Astrocyte (in vitro differentiated cells and primary cell): ENCODE results near the gene TMX4.

ENCODE experiments used
- EZH2 ChIP-seq: IDR thresholded peaks from 2 replicates; pipeline ENCODE4 v1.6.1; 2012; ENCODE audit warnings: mild to moderate bottlenecking, low read length, inconsistent platforms; ENCODE audit not compliant: insufficient read depth
- TF ChIP-seq, protein P1 (sequence below): IDR thresholded peaks from 2 replicates; pipeline ENCODE4 v1.5.1; 2011; ENCODE audit warnings: low read depth, mild to moderate bottlenecking, inconsistent platforms, low read length, moderate library complexity; ENCODE audit not compliant: insufficient read depth

- TF ChIP-seq, protein P1, sequence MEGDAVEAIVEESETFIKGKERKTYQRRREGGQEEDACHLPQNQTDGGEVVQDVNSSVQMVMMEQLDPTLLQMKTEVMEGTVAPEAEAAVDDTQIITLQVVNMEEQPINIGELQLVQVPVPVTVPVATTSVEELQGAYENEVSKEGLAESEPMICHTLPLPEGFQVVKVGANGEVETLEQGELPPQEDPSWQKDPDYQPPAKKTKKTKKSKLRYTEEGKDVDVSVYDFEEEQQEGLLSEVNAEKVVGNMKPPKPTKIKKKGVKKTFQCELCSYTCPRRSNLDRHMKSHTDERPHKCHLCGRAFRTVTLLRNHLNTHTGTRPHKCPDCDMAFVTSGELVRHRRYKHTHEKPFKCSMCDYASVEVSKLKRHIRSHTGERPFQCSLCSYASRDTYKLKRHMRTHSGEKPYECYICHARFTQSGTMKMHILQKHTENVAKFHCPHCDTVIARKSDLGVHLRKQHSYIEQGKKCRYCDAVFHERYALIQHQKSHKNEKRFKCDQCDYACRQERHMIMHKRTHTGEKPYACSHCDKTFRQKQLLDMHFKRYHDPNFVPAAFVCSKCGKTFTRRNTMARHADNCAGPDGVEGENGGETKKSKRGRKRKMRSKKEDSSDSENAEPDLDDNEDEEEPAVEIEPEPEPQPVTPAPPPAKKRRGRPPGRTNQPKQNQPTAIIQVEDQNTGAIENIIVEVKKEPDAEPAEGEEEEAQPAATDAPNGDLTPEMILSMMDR: no peak
- no peak for TF ChIP-seq EZH2
Measured at GRCh38 chr20:8019246-8019997, at the start of gene TMX4.
